Measurements from ENCODE around the gene GPR153.

GPR153 gene

GRCh38 chr1:6248932-6249738, 11.8 kb downstream of the GPR153 start:
- no peak for ATAC-seq (ENCODE audit: low read depth)
- TF ChIP-seq, protein P1, sequence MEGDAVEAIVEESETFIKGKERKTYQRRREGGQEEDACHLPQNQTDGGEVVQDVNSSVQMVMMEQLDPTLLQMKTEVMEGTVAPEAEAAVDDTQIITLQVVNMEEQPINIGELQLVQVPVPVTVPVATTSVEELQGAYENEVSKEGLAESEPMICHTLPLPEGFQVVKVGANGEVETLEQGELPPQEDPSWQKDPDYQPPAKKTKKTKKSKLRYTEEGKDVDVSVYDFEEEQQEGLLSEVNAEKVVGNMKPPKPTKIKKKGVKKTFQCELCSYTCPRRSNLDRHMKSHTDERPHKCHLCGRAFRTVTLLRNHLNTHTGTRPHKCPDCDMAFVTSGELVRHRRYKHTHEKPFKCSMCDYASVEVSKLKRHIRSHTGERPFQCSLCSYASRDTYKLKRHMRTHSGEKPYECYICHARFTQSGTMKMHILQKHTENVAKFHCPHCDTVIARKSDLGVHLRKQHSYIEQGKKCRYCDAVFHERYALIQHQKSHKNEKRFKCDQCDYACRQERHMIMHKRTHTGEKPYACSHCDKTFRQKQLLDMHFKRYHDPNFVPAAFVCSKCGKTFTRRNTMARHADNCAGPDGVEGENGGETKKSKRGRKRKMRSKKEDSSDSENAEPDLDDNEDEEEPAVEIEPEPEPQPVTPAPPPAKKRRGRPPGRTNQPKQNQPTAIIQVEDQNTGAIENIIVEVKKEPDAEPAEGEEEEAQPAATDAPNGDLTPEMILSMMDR (IDR thresholded peaks at IDR 0.05; ENCODE audit: poor library complexity, severe bottlenecking) = peak; percentile 11
- Histone ChIP-seq H3K27ac (ENCODE audit: poor library complexity, severe bottlenecking) (no peak overlapping the region), H3K9me3 (ENCODE audit: severe bottlenecking) (no peaks in the 10 kb centered on the region), H3K36me3 (ENCODE audit: low read depth) (no peaks in the 10 kb centered on the region), H3K27me3 (ENCODE audit: insufficient read depth, poor library complexity, severe bottlenecking) (peaks cover 27% of the 10 kb centered on the region), H3K4me1 (ENCODE audit: insufficient read depth, poor library complexity, severe bottlenecking) (no peaks in the 10 kb centered on the region), H3K4me3 (ENCODE audit: severe bottlenecking) (peak overlapping the region; percentile 20)
- DNase-seq (ENCODE audit: low spot score) = no peak

DNA sequence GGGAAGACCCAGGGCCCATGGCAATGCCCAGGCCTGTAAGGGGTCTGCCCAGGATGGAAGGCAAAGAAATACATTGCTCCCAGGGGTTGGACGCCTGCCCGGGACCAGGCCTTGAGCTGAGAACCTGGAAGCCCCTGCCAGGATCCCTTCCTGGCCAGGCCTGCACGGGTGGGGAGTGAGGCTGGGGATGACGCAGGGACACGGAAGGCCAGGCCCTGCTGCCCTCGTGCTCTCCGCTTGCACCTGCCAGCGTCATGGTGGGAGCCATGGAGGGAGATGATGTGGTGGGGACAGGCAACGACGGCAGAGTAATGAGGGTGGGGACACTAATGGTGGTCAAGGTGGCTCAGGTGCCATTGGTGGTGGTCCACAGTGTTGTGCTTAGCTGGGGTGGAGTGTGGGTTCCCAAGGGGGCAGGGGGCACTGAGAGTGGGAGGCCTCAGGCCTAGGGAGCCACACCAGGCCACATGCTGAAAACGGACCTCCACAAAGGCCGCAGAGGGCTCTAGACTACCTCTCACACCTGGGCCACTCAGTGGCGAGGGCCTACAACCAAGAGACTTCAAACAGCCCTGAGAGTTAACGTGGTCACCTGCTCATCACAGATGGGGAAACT, 12.6 kb downstream of the GPR153 start:
- no peak for DNase-seq (ENCODE audit: low spot score)
- H3K4me3 ChIP-seq (ENCODE audit: severe bottlenecking) = no peak overlapping the region
- no peak overlapping the region for H3K27ac ChIP-seq (ENCODE audit: poor library complexity, severe bottlenecking)
- H3K9me3 ChIP-seq (ENCODE audit: severe bottlenecking) = no peaks in the 10 kb centered on the region
- H3K4me1 ChIP-seq (ENCODE audit: insufficient read depth, poor library complexity, severe bottlenecking) = no peaks in the 10 kb centered on the region
- TF ChIP-seq, protein P1 (IDR thresholded peaks at IDR 0.05; ENCODE audit: poor library complexity, severe bottlenecking) = no peak
- no peak for ATAC-seq (ENCODE audit: low read depth)
- peaks cover 35% of the 10 kb centered on the region for H3K27me3 ChIP-seq (ENCODE audit: insufficient read depth, poor library complexity, severe bottlenecking)
- H3K36me3 ChIP-seq (ENCODE audit: low read depth) = no peaks in the 10 kb centered on the region

GRCh38 chr1:6247651-6248050, 13.2 kb downstream of the GPR153 start:
- DNase-seq (ENCODE audit: low spot score) (no peak), ATAC-seq (ENCODE audit: low read depth) (no peak)
- Histone ChIP-seq H3K36me3 (ENCODE audit: low read depth) (no peaks in the 10 kb centered on the region), H3K9me3 (ENCODE audit: severe bottlenecking) (no peaks in the 10 kb centered on the region), H3K4me3 (ENCODE audit: severe bottlenecking) (no peak overlapping the region), H3K27me3 (ENCODE audit: insufficient read depth, poor library complexity, severe bottlenecking) (peaks cover 41% of the 10 kb centered on the region), H3K4me1 (ENCODE audit: insufficient read depth, poor library complexity, severe bottlenecking) (no peaks in the 10 kb centered on the region), H3K27ac (ENCODE audit: poor library complexity, severe bottlenecking) (no peak overlapping the region)
- TF ChIP-seq, protein P1 (IDR thresholded peaks at IDR 0.05; ENCODE audit: poor library complexity, severe bottlenecking) = no peak

GRCh38 chr1:6246497-6247467, 14.1 kb downstream of the GPR153 start:
- Histone ChIP-seq H3K4me1 (ENCODE audit: insufficient read depth, poor library complexity, severe bottlenecking) (no peaks in the 10 kb centered on the region), H3K27ac (ENCODE audit: poor library complexity, severe bottlenecking) (no peak overlapping the region), H3K27me3 (ENCODE audit: insufficient read depth, poor library complexity, severe bottlenecking) (peaks cover 47% of the 10 kb centered on the region), H3K9me3 (ENCODE audit: severe bottlenecking) (no peaks in the 10 kb centered on the region), H3K4me3 (ENCODE audit: severe bottlenecking) (no peak overlapping the region), H3K36me3 (ENCODE audit: low read depth) (no peaks in the 10 kb centered on the region)
- TF ChIP-seq, protein P1 (IDR thresholded peaks at IDR 0.05; ENCODE audit: poor library complexity, severe bottlenecking) = peak; percentile 94
- ATAC-seq (ENCODE audit: low read depth) = peak; percentile 51
- DNase-seq (ENCODE audit: low spot score) = peak; percentile 85

Measured in RWPE2 (cell line).